Measurements from ENCODE around the gene WAPL. TPM values are rescaled to one million over a fixed set of nuclear protein-coding genes. Genes with fewer than 3 reads are reported as not detected.

The WAPL gene
- total and polyA plus RNA-seq, 2 of the 13 experiments (the other 11 are each of a cell fraction or from before 2014, with no cell fraction given) = 13.2 to 43.5 TPM

DNA sequence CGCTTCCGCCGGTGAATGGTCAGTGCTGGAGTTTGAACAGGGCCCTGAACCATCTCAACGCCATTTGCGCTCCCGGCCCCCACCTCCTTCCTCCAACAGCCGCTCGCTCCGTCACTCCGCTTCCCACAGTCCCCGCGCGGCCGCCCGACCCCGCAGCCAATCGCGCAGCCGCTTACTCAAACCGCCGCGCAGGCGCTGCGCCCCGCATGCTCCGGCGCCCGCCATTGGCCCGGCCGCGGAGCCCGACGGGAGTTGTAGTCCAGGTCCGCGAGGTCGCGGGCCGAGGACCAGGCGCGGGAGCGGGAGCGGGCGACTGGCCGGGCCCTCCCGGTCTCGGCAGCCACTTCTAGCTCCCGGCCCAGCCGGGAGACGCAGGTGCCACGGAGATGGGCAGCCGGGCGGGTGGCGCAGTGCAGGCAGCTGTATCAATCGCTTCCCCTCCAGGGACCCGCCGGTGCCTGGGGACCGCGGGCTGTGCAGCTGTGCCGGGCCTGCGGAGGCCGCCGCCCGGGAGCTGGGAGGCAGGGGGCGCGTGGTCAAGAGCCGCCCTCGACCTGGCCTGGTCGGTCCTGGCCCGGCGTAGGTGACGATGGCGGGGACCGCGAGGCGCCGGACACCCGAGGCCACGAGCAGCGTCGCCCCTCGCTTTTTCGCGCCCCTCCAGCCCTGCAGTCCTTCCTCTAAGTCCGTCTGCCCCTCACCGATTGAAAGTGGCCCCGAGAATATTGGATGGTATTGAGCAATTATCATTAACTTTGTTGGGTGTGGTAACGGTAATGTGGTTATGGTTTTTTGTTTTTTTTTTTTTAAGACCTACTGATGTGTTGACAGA lies at the start of gene WAPL (continued):
- TF ChIP-seq, protein P1, sequence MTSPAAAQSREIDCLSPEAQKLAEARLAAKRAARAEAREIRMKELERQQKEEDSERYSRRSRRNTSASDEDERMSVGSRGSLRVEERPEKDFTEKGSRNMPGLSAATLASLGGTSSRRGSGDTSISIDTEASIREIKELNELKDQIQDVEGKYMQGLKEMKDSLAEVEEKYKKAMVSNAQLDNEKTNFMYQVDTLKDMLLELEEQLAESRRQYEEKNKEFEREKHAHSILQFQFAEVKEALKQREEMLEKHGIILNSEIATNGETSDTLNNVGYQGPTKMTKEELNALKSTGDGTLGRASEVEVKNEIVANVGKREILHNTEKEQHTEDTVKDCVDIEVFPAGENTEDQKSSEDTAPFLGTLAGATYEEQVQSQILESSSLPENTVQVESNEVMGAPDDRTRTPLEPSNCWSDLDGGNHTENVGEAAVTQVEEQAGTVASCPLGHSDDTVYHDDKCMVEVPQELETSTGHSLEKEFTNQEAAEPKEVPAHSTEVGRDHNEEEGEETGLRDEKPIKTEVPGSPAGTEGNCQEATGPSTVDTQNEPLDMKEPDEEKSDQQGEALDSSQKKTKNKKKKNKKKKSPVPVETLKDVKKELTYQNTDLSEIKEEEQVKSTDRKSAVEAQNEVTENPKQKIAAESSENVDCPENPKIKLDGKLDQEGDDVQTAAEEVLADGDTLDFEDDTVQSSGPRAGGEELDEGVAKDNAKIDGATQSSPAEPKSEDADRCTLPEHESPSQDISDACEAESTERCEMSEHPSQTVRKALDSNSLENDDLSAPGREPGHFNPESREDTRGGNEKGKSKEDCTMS (CRISPR knock-in tag; conservative IDR thresholded peaks at IDR 0.05) = no peak
- TF ChIP-seq ZNF674 (CRISPR knock-in tag; IDR thresholded peaks at IDR 0.05; ENCODE audit: low read depth) (peak; percentile 66), SALL1 (CRISPR knock-in tag; IDR thresholded peaks at IDR 0.05) (peak; percentile 77), REXO4 (CRISPR knock-in tag; IDR thresholded peaks at IDR 0.05; ENCODE audit: borderline replicate concordance) (no peak), ZNF253 (CRISPR knock-in tag; IDR thresholded peaks at IDR 0.05; ENCODE audit: borderline replicate concordance) (no peak), SIX4 (CRISPR knock-in tag; IDR thresholded peaks at IDR 0.05) (0 out of 2 replicates have a peak, but pooled peaks have one; percentile 31), ZNF337 (CRISPR knock-in tag; IDR thresholded peaks at IDR 0.05; ENCODE audit: borderline replicate concordance, low read depth) (no peak), ZNF546 (CRISPR knock-in tag; conservative IDR thresholded peaks at IDR 0.05) (peak; percentile 88; the same call in 1 of the 2 replicates), WIZ (CRISPR knock-in tag; IDR thresholded peaks at IDR 0.05) (0 out of 2 replicates have a peak, but pooled peaks have one; percentile 6), ZSCAN20 (CRISPR knock-in tag; IDR thresholded peaks at IDR 0.05; ENCODE audit: borderline replicate concordance) (peak; percentile 55; the same call in 1 of the 2 replicates)
- TF ChIP-seq, protein P2, sequence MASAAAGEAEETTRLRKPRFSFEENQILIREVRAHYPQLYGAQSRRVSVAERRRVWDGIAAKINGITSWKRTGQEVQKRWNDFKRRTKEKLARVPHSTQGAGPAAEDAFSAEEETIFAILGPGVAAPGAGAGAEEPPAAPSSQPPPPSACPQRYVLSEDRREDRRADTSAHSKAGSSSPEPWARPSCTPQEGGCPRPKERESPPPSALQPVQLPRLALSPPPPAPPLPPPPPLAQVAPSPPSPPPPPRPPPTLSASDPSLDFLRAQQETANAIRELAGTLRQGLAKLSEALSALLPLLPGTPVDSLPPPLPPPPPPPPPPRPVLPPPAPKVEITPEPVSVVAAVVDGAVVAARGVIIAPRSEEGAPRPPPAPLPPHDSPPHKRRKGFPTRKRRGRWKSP (CRISPR knock-in tag; IDR thresholded peaks at IDR 0.05) = peak; percentile 69
- TF ChIP-seq, protein P3, sequence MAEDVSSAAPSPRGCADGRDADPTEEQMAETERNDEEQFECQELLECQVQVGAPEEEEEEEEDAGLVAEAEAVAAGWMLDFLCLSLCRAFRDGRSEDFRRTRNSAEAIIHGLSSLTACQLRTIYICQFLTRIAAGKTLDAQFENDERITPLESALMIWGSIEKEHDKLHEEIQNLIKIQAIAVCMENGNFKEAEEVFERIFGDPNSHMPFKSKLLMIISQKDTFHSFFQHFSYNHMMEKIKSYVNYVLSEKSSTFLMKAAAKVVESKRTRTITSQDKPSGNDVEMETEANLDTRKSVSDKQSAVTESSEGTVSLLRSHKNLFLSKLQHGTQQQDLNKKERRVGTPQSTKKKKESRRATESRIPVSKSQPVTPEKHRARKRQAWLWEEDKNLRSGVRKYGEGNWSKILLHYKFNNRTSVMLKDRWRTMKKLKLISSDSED (CRISPR knock-in tag; IDR thresholded peaks at IDR 0.05) = no peak
- TF ChIP-seq, protein P4, sequence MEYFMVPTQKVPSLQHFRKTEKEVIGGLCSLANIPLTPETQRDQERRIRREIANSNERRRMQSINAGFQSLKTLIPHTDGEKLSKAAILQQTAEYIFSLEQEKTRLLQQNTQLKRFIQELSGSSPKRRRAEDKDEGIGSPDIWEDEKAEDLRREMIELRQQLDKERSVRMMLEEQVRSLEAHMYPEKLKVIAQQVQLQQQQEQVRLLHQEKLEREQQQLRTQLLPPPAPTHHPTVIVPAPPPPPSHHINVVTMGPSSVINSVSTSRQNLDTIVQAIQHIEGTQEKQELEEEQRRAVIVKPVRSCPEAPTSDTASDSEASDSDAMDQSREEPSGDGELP (IDR thresholded peaks at IDR 0.05; ENCODE audit: borderline replicate concordance, low read depth) = peak; percentile 13; the same call in 1 of the 2 replicates
- TF ChIP-seq, protein P5, sequence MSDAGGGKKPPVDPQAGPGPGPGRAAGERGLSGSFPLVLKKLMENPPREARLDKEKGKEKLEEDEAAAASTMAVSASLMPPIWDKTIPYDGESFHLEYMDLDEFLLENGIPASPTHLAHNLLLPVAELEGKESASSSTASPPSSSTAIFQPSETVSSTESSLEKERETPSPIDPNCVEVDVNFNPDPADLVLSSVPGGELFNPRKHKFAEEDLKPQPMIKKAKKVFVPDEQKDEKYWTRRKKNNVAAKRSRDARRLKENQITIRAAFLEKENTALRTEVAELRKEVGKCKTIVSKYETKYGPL (CRISPR knock-in tag; IDR thresholded peaks at IDR 0.05) = no peak
- TF ChIP-seq, protein P6, sequence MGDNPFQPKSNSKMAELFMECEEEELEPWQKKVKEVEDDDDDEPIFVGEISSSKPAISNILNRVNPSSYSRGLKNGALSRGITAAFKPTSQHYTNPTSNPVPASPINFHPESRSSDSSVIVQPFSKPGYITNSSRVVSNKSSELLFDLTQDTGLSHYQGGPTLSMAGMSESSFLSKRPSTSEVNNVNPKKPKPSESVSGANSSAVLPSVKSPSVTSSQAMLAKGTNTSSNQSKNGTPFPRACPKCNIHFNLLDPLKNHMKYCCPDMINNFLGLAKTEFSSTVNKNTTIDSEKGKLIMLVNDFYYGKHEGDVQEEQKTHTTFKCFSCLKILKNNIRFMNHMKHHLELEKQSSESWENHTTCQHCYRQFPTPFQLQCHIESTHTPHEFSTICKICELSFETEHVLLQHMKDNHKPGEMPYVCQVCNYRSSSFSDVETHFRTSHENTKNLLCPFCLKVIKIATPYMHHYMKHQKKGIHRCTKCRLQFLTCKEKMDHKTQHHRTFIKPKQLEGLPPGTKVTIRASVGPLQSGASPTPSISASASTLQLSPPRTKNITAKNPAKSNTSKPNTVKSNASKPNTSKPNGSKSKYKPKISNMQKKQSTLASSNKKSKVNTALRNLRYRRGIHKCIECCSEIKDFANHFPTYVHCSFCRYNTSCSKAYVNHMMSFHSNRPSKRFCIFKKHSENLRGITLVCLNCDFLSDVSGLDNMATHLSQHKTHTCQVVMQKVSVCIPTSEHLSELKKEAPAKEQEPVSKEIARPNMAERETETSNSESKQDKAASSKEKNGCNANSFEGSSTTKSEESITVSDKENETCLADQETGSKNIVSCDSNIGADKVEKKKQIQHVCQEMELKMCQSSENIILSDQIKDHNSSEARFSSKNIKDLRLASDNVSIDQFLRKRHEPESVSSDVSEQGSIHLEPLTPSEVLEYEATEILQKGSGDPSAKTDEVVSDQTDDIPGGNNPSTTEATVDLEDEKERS (CRISPR knock-in tag; IDR thresholded peaks at IDR 0.05) = no peak
- TF ChIP-seq, protein P7, sequence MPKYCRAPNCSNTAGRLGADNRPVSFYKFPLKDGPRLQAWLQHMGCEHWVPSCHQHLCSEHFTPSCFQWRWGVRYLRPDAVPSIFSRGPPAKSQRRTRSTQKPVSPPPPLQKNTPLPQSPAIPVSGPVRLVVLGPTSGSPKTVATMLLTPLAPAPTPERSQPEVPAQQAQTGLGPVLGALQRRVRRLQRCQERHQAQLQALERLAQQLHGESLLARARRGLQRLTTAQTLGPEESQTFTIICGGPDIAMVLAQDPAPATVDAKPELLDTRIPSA (CRISPR knock-in tag; IDR thresholded peaks at IDR 0.05; ENCODE audit: borderline replicate concordance) = no peak
